HepG2 (cell line): Measurements from ENCODE around the gene SRSF8. TPM values are rescaled to one million over a fixed set of nuclear protein-coding genes. Genes with fewer than 3 reads are reported as not detected.

Experiments
- BCL6 ChIP-seq: IDR thresholded peaks from 2 replicates; pipeline ENCODE4 v1.6.1; 2016; ENCODE audit warnings: missing genetic modification reagents, missing compliant biosample characterization
- CBX1 ChIP-seq: IDR thresholded peaks from one replicate; pipeline ENCODE4 v1.6.1; 2016; ENCODE audit warnings: antibody characterized with exemption, low read depth
- HDAC2 ChIP-seq: sonication (generic); formaldehyde crosslinking; IDR thresholded peaks from 2 replicates; pipeline ENCODE4 v1.4.0; 2020; ENCODE audit warnings: missing genetic modification reagents
- HNRNPL ChIP-seq: fragments of 200-400 bp; formaldehyde crosslinking; IDR thresholded peaks from 2 replicates; pipeline ENCODE4 v1.6.1; 2017; ENCODE audit warnings: mild to moderate bottlenecking, low read depth, low read length
- MLLT10 ChIP-seq: sonication (generic); formaldehyde crosslinking; IDR thresholded peaks from 2 replicates; pipeline ENCODE4 v1.4.0; 2020; ENCODE audit warnings: missing genetic modification reagents
- PHF21A ChIP-seq: sonication (generic); formaldehyde crosslinking; IDR thresholded peaks from 2 replicates; pipeline ENCODE4 v1.5.0; 2020; ENCODE audit warnings: mild to moderate bottlenecking, missing genetic modification reagents
- RAD51 ChIP-seq: fragments of 450-650 bp; IDR thresholded peaks from 2 replicates; pipeline ENCODE4 v1.6.1; 2016; ENCODE audit warnings: borderline replicate concordance
- SKI ChIP-seq: fragments of 450-650 bp; IDR thresholded peaks from one replicate; pipeline ENCODE4 v1.6.1; 2018; ENCODE audit warnings: mild to moderate bottlenecking; ENCODE audit not compliant: partially characterized antibody
- SMYD3 ChIP-seq: sonication (generic); formaldehyde crosslinking; IDR thresholded peaks from 2 replicates; pipeline ENCODE4 v1.8.1; 2023; ENCODE audit warnings: mild to moderate bottlenecking, missing genetic modification reagents
- SNAI1 ChIP-seq: sonication (generic); formaldehyde crosslinking; IDR thresholded peaks from 2 replicates; pipeline ENCODE4 v1.5.0; 2020; ENCODE audit warnings: mild to moderate bottlenecking, missing genetic modification reagents, borderline replicate concordance
- SP140L ChIP-seq: sonication (generic); formaldehyde crosslinking; IDR thresholded peaks from 2 replicates; pipeline ENCODE4 v1.4.0; 2020; ENCODE audit warnings: missing genetic modification reagents, borderline replicate concordance
- STAT6 ChIP-seq: sonication (generic); formaldehyde crosslinking; IDR thresholded peaks from 2 replicates; pipeline ENCODE4 v1.4.0; 2020; ENCODE audit warnings: missing genetic modification reagents, mild to moderate bottlenecking, borderline replicate concordance
- TOPORS ChIP-seq: sonication (generic); formaldehyde crosslinking; IDR thresholded peaks from 2 replicates; pipeline ENCODE4 v1.8.0; 2023; ENCODE audit warnings: mild to moderate bottlenecking, missing genetic modification reagents
- ZBTB42 ChIP-seq: sonication (generic); formaldehyde crosslinking; IDR thresholded peaks from 2 replicates; pipeline ENCODE4 v1.5.0; 2020; ENCODE audit warnings: mild to moderate bottlenecking, missing genetic modification reagents
- ZBTB46 ChIP-seq: sonication (generic); formaldehyde crosslinking; IDR thresholded peaks from 2 replicates; pipeline ENCODE4 v1.4.0; 2020; ENCODE audit warnings: mild to moderate bottlenecking, missing genetic modification reagents, borderline replicate concordance
- ZBTB8A ChIP-seq: sonication (generic); formaldehyde crosslinking; IDR thresholded peaks from 2 replicates; pipeline ENCODE4 v1.4.0; 2020; ENCODE audit warnings: mild to moderate bottlenecking, low read depth, missing genetic modification reagents, borderline replicate concordance
- ZNF124 ChIP-seq: sonication (generic); formaldehyde crosslinking; IDR thresholded peaks from 2 replicates; pipeline ENCODE4 v1.4.0; 2020; ENCODE audit warnings: missing genetic modification reagents
- ZNF572 ChIP-seq: sonication (generic); formaldehyde crosslinking; IDR thresholded peaks from 2 replicates; pipeline ENCODE4 v1.5.1; 2020; ENCODE audit warnings: mild to moderate bottlenecking, missing genetic modification reagents
- ZNF83 ChIP-seq: sonication (generic); formaldehyde crosslinking; IDR thresholded peaks from 2 replicates; pipeline ENCODE4 v1.4.0; 2020; ENCODE audit warnings: missing genetic modification reagents, mild to moderate bottlenecking, borderline replicate concordance
- ZNF879 ChIP-seq: sonication (generic); formaldehyde crosslinking; IDR thresholded peaks from 2 replicates; pipeline ENCODE4 v1.8.1; 2023; ENCODE audit warnings: missing genetic modification reagents
- polyA plus RNA-seq, 8 experiments: library from polyadenylated mRNA; depleted of rRNA in 3 of 8; stranded (reverse) in 7 of 8; unstranded in 1 of 8; fragments of >200 nt; fragmentation: Illumina TruSeq in 4 of 8; extraction: Trizol in 4 of 8; gene quantifications; 2 replicates each; pipeline versions ENCODE4 v1.2.1 to v1.2.3, GENCODE V29; 2011 to 2016; ENCODE audit warnings: low read depth in 4 of 8, missing spikeins in 1 of 8, mixed read lengths in 1 of 8; ENCODE audit not compliant: insufficient read depth in 1 of 8
- total RNA-seq, 5 experiments: library from RNA; depleted of rRNA; stranded (reverse); fragments of >200 nt; fragmentation: Illumina TruSeq; extraction: Trizol; gene quantifications; 2 replicates each; pipeline ENCODE4 v1.2.3, GENCODE V29; 2016; ENCODE audit warnings: low read depth in 1 of 5
- TF ChIP-seq, protein P1 (sequence below): sonication (generic); formaldehyde crosslinking; IDR thresholded peaks from 2 replicates; pipeline ENCODE4 v1.4.0; 2020; ENCODE audit warnings: mild to moderate bottlenecking, missing genetic modification reagents
- TF ChIP-seq, protein P2 (sequence below): sonication (generic); formaldehyde crosslinking; IDR thresholded peaks from 2 replicates; pipeline ENCODE4 v1.4.0; 2020; ENCODE audit warnings: missing genetic modification reagents, low read depth, mild to moderate bottlenecking, borderline replicate concordance

SRSF8 gene
- total and polyA plus RNA-seq, 2 of the 13 experiments (the other 11 are each of a cell fraction or from before 2014, with no cell fraction given) = 21.8 to 25.8 TPM

DNA sequence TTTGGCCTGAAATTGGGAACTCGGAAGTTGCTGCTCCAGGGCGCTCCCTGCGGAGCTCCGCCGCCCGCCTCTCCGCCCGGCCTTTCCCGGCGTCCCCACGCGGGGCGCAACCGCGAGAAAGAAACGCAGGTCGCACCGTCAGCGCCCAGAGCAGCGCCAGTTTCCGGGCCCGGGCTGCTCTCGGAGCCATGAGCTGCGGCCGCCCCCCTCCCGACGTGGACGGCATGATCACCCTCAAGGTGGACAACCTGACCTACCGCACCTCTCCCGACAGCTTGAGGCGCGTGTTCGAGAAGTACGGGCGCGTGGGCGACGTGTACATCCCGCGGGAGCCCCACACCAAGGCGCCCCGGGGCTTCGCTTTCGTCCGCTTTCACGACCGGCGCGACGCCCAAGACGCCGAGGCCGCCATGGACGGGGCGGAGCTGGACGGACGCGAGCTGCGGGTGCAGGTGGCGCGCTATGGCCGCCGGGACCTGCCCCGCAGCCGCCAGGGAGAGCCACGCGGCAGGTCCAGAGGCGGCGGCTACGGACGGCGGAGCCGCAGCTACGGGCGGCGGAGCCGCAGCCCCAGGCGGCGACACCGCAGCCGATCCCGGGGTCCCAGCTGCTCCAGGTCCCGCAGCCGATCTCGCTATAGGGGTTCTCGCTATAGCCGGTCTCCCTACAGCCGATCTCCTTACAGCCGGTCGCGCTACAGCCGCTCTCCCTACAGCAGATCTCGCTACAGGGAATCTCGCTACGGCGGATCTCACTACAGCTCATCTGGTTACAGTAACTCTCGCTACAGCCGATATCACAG is 521 bp downstream of the SRSF8 start (continued):
- TF ChIP-seq, protein P1, sequence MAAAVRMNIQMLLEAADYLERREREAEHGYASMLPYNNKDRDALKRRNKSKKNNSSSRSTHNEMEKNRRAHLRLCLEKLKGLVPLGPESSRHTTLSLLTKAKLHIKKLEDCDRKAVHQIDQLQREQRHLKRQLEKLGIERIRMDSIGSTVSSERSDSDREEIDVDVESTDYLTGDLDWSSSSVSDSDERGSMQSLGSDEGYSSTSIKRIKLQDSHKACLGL = peak; percentile 68; the same call in 1 of the 2 replicates
- TF ChIP-seq RAD51 = no peak
- no peak for TF ChIP-seq ZNF572
- no peak for TF ChIP-seq STAT6
- no peak for TF ChIP-seq SNAI1 (CRISPR knock-in tag)
- TF ChIP-seq SP140L (CRISPR knock-in tag) = no peak
- 0 out of 2 replicates have a peak, but pooled peaks have one; percentile 23 for TF ChIP-seq BCL6 (CRISPR knock-in tag)
- 0 out of 2 replicates have a peak, but pooled peaks have one; percentile 52 for TF ChIP-seq ZNF124 (CRISPR knock-in tag)
- no peak for TF ChIP-seq ZNF879
- TF ChIP-seq MLLT10 = no peak
- TF ChIP-seq SKI = peak; percentile 63
- TF ChIP-seq CBX1 = no peak
- TF ChIP-seq, protein P2, sequence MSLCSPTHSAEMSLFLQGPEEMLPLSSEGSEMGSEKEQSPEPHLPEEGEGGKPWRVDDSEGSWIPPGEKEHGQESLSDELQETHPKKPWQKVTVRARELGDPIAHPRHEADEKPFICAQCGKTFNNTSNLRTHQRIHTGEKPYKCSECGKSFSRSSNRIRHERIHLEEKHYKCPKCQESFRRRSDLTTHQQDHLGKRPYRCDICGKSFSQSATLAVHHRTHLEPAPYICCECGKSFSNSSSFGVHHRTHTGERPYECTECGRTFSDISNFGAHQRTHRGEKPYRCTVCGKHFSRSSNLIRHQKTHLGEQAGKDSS (CRISPR knock-in tag) = peak; percentile 46; the same call in 1 of the 2 replicates
- TF ChIP-seq ZBTB46 (CRISPR knock-in tag) = 0 out of 2 replicates have a peak, but pooled peaks have one; percentile 49
- TF ChIP-seq ZBTB42 (CRISPR knock-in tag) = no peak
- TF ChIP-seq PHF21A = peak; percentile 55
- TF ChIP-seq SMYD3 (CRISPR knock-in tag) = no peak
- no peak for TF ChIP-seq ZNF83 (CRISPR knock-in tag)
- no peak for TF ChIP-seq ZBTB8A (CRISPR knock-in tag)
- TF ChIP-seq HDAC2 (CRISPR knock-in tag) = 0 out of 2 replicates have a peak, but pooled peaks have one; percentile 34
- 0 out of 2 replicates have a peak, but pooled peaks have one; percentile 25 for TF ChIP-seq HNRNPL
- TF ChIP-seq TOPORS (CRISPR knock-in tag) = peak; percentile 76; the same call in 1 of the 2 replicates
